B cell (primary cell): ENCODE results near the gene SLC38A1.

Source experiments
- EZH2 ChIP-seq: IDR thresholded peaks from 2 replicates; pipeline ENCODE4 v1.6.1; 2012; ENCODE audit warnings: borderline replicate concordance, low read depth, mild to moderate bottlenecking, moderate library complexity, low read length; ENCODE audit not compliant: insufficient read depth, poor library complexity, severe bottlenecking
- TF ChIP-seq, protein P1 (sequence below): fragments of 200-600 bp; IDR thresholded peaks from one replicate; pipeline ENCODE4 v1.8.0; 2022; ENCODE audit warnings: antibody characterized with exemption, mild to moderate bottlenecking

DNA sequence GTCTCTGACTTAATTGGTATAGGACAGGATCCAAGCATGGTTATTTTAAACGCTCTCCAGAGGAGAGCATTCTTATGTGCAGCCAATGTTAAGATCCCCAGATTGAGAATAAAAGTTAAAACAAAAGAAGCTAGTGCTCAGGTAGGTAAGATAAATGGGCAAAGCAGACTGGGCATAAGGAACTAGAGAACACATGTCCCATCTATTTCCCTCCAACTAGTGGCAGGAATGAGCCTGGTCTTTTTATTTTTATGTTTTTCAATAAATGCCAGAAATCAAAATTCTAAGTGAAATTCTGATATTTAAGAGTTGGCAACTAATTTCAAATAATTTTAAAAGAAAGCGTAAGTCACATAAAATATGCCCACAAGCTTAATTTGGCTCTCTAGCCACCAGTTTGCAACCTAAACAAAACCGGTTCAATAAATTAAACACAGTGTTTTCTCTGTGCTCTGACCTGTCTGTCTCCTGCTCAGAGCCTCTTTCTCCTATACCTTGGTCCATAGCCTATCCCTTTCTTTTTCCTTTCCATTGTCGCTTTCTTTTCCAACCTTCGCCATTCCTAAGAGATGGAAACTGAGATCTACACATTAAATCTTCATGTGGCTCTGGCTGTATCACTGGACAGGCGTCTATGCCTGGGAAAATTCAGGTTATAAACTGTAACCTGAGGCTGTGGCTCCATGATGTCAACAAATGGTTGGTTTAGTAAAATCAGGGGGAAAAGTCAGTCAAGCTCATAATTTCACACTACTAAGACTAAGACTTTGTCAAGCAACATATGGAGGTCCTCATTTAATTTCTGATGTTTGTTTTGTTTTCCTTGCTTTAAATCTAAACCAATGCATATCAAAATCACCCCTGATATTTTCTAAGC lies 5.5 kb downstream of the SLC38A1 start:
- no peak for TF ChIP-seq EZH2
- TF ChIP-seq, protein P1, sequence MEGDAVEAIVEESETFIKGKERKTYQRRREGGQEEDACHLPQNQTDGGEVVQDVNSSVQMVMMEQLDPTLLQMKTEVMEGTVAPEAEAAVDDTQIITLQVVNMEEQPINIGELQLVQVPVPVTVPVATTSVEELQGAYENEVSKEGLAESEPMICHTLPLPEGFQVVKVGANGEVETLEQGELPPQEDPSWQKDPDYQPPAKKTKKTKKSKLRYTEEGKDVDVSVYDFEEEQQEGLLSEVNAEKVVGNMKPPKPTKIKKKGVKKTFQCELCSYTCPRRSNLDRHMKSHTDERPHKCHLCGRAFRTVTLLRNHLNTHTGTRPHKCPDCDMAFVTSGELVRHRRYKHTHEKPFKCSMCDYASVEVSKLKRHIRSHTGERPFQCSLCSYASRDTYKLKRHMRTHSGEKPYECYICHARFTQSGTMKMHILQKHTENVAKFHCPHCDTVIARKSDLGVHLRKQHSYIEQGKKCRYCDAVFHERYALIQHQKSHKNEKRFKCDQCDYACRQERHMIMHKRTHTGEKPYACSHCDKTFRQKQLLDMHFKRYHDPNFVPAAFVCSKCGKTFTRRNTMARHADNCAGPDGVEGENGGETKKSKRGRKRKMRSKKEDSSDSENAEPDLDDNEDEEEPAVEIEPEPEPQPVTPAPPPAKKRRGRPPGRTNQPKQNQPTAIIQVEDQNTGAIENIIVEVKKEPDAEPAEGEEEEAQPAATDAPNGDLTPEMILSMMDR, result no peak
